ENCODE data around the gene SLC36A3. TPM values are rescaled to one million over a fixed set of nuclear protein-coding genes. Genes with fewer than 3 reads are reported as not detected.

Gene SLC36A3
- total RNA-seq, 1 experiment from 2014 or later: not detected

- intact Hi-C loops (cut with micrococcal nuclease): no loop called here
- RAD21 ChIA-PET (ENCODE audit: low non-redundant PET in 1 of 2, low total read pairs in 2 of 2, uncharacterized antibody in 2 of 2, unreplicated experiment in 2 of 2): no interaction called here
- Histone ChIP-seq H3K4me1 (ENCODE audit: control insufficient read depth in 1 of 2, insufficient read depth in 2 of 2, low read length in 2 of 2) (no peaks in the 10 kb centered on the region), H3K9ac (ENCODE audit: low read length) (no peak overlapping the region), H3K9me3 (ENCODE audit: control insufficient read depth in 1 of 2, insufficient read depth in 1 of 2, low read depth in 1 of 2, low read length in 2 of 2) (no peaks in the 10 kb centered on the region), H3K9me2 (ENCODE audit: insufficient read depth) (no peaks in the 10 kb centered on the region), H3K36me3 (ENCODE audit: control insufficient read depth in 1 of 2, insufficient read depth in 2 of 2, low read length in 2 of 2) (no peaks in the 10 kb centered on the region), H3K27ac (ENCODE audit: low read depth, low read length) (no peak overlapping the region), H3K4me3 (replicated peaks in 1 of 2; ENCODE audit: low read depth in 1 of 2, low read length in 2 of 2) (no peak overlapping the region), H3K4me2 (ENCODE audit: low read length) (no peak overlapping the region), H3K79me2 (ENCODE audit: insufficient read depth, low read length) (no peaks in the 10 kb centered on the region), H2AFZ (ENCODE audit: low read depth, low read length, poor library complexity, severe bottlenecking) (no peak overlapping the region), H3K27me3 (ENCODE audit: insufficient read depth, low read length) (no peaks in the 10 kb centered on the region), H4K20me1 (ENCODE audit: insufficient read depth) (no peaks in the 10 kb centered on the region)
- CTCF ChIA-PET: no interaction called here
- POLR2A ChIA-PET: interaction anchor here (0.7 kb wide), 1 partner anchor 165 kb away, joined by 3 read pairs; no protein-coding TSS in a partner anchor
- DNase-seq (ENCODE audit: low read depth, low spot score): no peak
- no TSS peak for BruUV-seq (replicated peaks)
- no peak for ATAC-seq
- no peak for TF ChIP-seq POLR2A (IDR thresholded peaks at IDR 0.05; ENCODE audit: borderline replicate concordance, extremely low read depth, insufficient read depth, insufficient read length)
- TF ChIP-seq RAD21 (IDR thresholded peaks at IDR 0.05; ENCODE audit: low read depth): no peak
- no peak for TF ChIP-seq TCF7L2 (IDR thresholded peaks at IDR 0.05; ENCODE audit: borderline replicate concordance, extremely low read depth, insufficient read depth, insufficient read length)
- TF ChIP-seq SRF (IDR thresholded peaks at IDR 0.05; ENCODE audit: low read depth): no peak
- no peak for TF ChIP-seq REST (IDR thresholded peaks at IDR 0.05; ENCODE audit: low read depth)
- TF ChIP-seq SIN3A (IDR thresholded peaks at IDR 0.05; ENCODE audit: low read depth): no peak
- no peak for TF ChIP-seq ZBTB33 (IDR thresholded peaks at IDR 0.05; ENCODE audit: extremely low read depth, insufficient replicate concordance, low read length)
- TF ChIP-seq ZFX (IDR thresholded peaks at IDR 0.05): no peak
- no peak for TF ChIP-seq SP1 (IDR thresholded peaks at IDR 0.05; ENCODE audit: low read depth)
- no peak for TF ChIP-seq ATF3 (IDR thresholded peaks at IDR 0.05)
- TF ChIP-seq ELF1 (IDR thresholded peaks at IDR 0.05; ENCODE audit: borderline replicate concordance, low read depth): no peak
- no peak for TF ChIP-seq JUND (IDR thresholded peaks at IDR 0.05)
- TF ChIP-seq ZNF274 (IDR thresholded peaks at IDR 0.05; ENCODE audit: low read depth, low read length): no peak
- no peak for TF ChIP-seq CBX3 (IDR thresholded peaks at IDR 0.05; ENCODE audit: low read depth)
- no peak for TF ChIP-seq YY1 (IDR thresholded peaks at IDR 0.05; ENCODE audit: extremely low read depth, insufficient replicate concordance, low read depth, low read length)
- no peak for TF ChIP-seq POLR2AphosphoS5 (IDR thresholded peaks at IDR 0.05; ENCODE audit: low read depth, low read length)
- no peak for TF ChIP-seq CEBPB (IDR thresholded peaks at IDR 0.05; ENCODE audit: low read depth)
- TF ChIP-seq EGR1 (IDR thresholded peaks at IDR 0.05; ENCODE audit: low read depth): no peak
- no peak for TF ChIP-seq FOSL1 (IDR thresholded peaks at IDR 0.05; ENCODE audit: low read depth)
- no peak for TF ChIP-seq MAX (IDR thresholded peaks at IDR 0.05)
Measured at GRCh38 chr5:151320481-151320880, 16.9 kb upstream of the SLC36A3 start.
